A549 treated with GW870086 at 1 μM for 4 hours (cell line): ENCODE results near the gene RAD54L2. TPM values are rescaled to one million over a fixed set of nuclear protein-coding genes. Genes with fewer than 3 reads are reported as not detected.

Experiments used
- total RNA-seq: library from RNA; stranded (reverse); fragments of 200-300 nt; extraction: Qiagen RNA extraction; gene quantifications from 5 replicates; pipeline ENCODE4 v1.2.3, GENCODE V29; 2022; ENCODE audit warnings: low read depth

RAD54L2 gene
- total RNA-seq = 3.1 to 4.5 TPM (median 4.3 TPM) in 5 replicates

GRCh38 chr3:51538459-51539290, at the start of gene RAD54L2:
Gene RAD54L2 (plus strand): TSS chr3:51538719. CDS start chr3:51590421, 51,702 bp downstream.

Other genes with a start within 250 kb of the RAD54L2 start
- gene MANF, start 153.4 kb upstream of the RAD54L2 start, total RNA-seq = 89.6 to 118 TPM (median 111 TPM) in 5 replicates
- 16.4 to 20.3 TPM (median 19.2 TPM) in 5 replicates for gene RBM15B, start 147.4 kb upstream of the RAD54L2 start, total RNA-seq
- gene DCAF1, start 38.7 kb upstream of the RAD54L2 start, total RNA-seq = 11.1 to 13.1 TPM (median 12.9 TPM) in 5 replicates
- gene TEX264, start 132.5 kb downstream of the RAD54L2 start, total RNA-seq = 57.0 to 69.4 TPM (median 68.6 TPM) in 5 replicates
- gene GRM2, start 168.3 kb downstream of the RAD54L2 start, total RNA-seq = 0.06 to 0.09 TPM (median 0.06 TPM) in 3 of 5 replicates, not detected in the others
- not detected in 5 replicates for gene IQCF6, start 240.5 kb downstream of the RAD54L2 start, total RNA-seq